ENCODE data around the gene OPTN. TPM values are rescaled to one million over a fixed set of nuclear protein-coding genes. Genes with fewer than 3 reads are reported as not detected.

The OPTN gene
- total RNA-seq, 4 donors from 2014 or later: 64.4 to 93.6 (median 79.6) TPM

DNA sequence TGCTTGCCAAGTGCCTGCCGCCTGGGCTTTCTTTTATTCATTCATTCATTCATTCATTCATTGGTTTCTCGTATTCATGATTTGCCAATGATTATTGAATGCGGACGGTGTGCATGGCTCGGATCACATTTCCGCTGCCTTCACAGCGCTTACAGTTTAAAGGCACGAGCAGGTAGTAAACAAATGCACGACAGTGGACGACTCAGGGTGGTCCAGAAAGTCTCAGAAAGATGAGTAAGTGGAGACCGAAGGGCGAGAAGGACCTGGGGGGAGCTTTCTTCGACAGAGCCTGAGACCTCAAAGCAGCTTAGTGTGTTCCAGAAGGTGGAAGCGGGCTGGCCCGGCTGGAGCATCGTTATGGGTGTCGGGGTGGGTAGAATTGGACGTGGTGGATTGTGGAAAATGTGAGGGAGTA, 61.9 kb downstream of the OPTN start:
- DNase-seq (ENCODE audit: extremely low spot score): no peak
- H3K27ac ChIP-seq (replicated peaks in 1 of 4): peak overlapping the region in 1 of 4 donors; percentile 22

GRCh38 chr10:13163859-13164258, 63.9 kb downstream of the OPTN start:
- H3K4me3 ChIP-seq: no peak overlapping the region
- TF ChIP-seq POLR2A (IDR thresholded peaks at IDR 0.05; ENCODE audit: low read depth) (no peak), POLR2AphosphoS5 (IDR thresholded peaks at IDR 0.05) (no peak), EP300 (IDR thresholded peaks at IDR 0.05) (no peak), CTCF (IDR thresholded peaks at IDR 0.05) (no peak)
- DNase-seq (ENCODE audit: extremely low spot score): no peak
- intact Hi-C loops (cut with DNase I): loop anchor here (5.0 kb wide), 2 partner anchors 138 to 273 kb away; partner anchors contain the start of gene PHYH
- no peaks in the 10 kb centered on the region for H3K9me3 ChIP-seq
- no peaks in the 10 kb centered on the region for H3K36me3 ChIP-seq
- H3K4me1 ChIP-seq: peaks cover 10 to 16% (median 15%) of the 10 kb centered on the region in 4 donors
- no peaks in the 10 kb centered on the region for H3K27me3 ChIP-seq
- no peak overlapping the region for H3K27ac ChIP-seq (replicated peaks in 1 of 4)
- 88% methylated on average over 3 of the region's 3 CpGs for WGBS

More for the DNA sequence above, 61.9 kb downstream of the OPTN start:
- WGBS: 3% methylated on average over 18 of the region's 18 CpGs
- Histone ChIP-seq H3K9me3 (no peaks in the 10 kb centered on the region), H3K4me1 (peaks cover 10 to 16% (median 15%) of the 10 kb centered on the region in 4 donors), H3K27me3 (no peaks in the 10 kb centered on the region), H3K4me3 (peak overlapping the region; percentile 47 to 56 (median 50)), H3K36me3 (no peaks in the 10 kb centered on the region)
- intact Hi-C loops (cut with DNase I): loop anchor here (5.0 kb wide), 2 partner anchors 140 to 275 kb away; partner anchors contain the start of gene PHYH
- TF ChIP-seq POLR2AphosphoS5 (IDR thresholded peaks at IDR 0.05) (no peak), POLR2A (IDR thresholded peaks at IDR 0.05; ENCODE audit: low read depth) (no peak), CTCF (IDR thresholded peaks at IDR 0.05) (no peak), EP300 (IDR thresholded peaks at IDR 0.05) (no peak)

- no peaks in the 10 kb centered on the region for H3K27me3 ChIP-seq
- peaks cover 10 to 16% (median 15%) of the 10 kb centered on the region in 4 donors for H3K4me1 ChIP-seq
- TF ChIP-seq CTCF (IDR thresholded peaks at IDR 0.05): no peak
- no peak for TF ChIP-seq EP300 (IDR thresholded peaks at IDR 0.05)
- TF ChIP-seq POLR2A (IDR thresholded peaks at IDR 0.05; ENCODE audit: low read depth): no peak
- TF ChIP-seq POLR2AphosphoS5 (IDR thresholded peaks at IDR 0.05): no peak
- no peaks in the 10 kb centered on the region for H3K9me3 ChIP-seq
- H3K36me3 ChIP-seq: no peaks in the 10 kb centered on the region
- no peak overlapping the region for H3K27ac ChIP-seq (replicated peaks in 1 of 4)
- no peak overlapping the region for H3K4me3 ChIP-seq
- intact Hi-C loops (cut with DNase I): no loop called here
- DNase-seq (ENCODE audit: extremely low spot score): no peak
These were observed 65.2 kb downstream of the OPTN start for GRCh38 chr10:13165177-13165576.

DNA sequence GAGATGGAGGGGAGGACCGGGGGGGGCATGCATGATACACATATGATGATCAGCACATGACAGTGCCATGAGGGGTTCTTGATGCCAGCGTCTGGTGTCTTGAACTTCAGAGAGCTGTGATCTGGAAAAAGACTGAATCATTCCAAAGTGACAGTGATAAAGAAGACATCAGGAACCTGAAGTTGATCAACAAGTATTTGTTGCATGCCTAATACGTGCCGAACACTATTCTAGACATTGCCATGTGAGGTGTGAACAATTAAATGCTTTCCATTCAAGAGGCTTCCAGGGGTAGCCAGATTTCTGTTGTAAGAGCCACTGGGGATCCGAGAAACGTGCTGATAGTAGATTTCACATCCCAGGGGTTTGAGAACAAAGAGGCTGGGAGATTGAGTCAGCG, 67.6 kb downstream of the OPTN start:
- TF ChIP-seq EP300 (IDR thresholded peaks at IDR 0.05) (no peak), POLR2AphosphoS5 (IDR thresholded peaks at IDR 0.05) (no peak), POLR2A (IDR thresholded peaks at IDR 0.05; ENCODE audit: low read depth) (no peak), CTCF (IDR thresholded peaks at IDR 0.05) (no peak)
- no peak overlapping the region for H3K4me3 ChIP-seq
- WGBS: 91% methylated on average over 7 of the region's 7 CpGs
- no peak for DNase-seq (ENCODE audit: extremely low spot score)
- no peaks in the 10 kb centered on the region for H3K27me3 ChIP-seq
- no peak overlapping the region for H3K27ac ChIP-seq (replicated peaks in 1 of 4)
- H3K4me1 ChIP-seq: no peaks in the 10 kb centered on the region
- H3K9me3 ChIP-seq: no peaks in the 10 kb centered on the region
- intact Hi-C loops (cut with DNase I): no loop called here
- no peaks in the 10 kb centered on the region for H3K36me3 ChIP-seq

- TF ChIP-seq EP300 (IDR thresholded peaks at IDR 0.05) (no peak), POLR2A (IDR thresholded peaks at IDR 0.05; ENCODE audit: low read depth) (no peak), CTCF (IDR thresholded peaks at IDR 0.05) (no peak), POLR2AphosphoS5 (IDR thresholded peaks at IDR 0.05) (no peak)
- Histone ChIP-seq H3K27ac (replicated peaks in 1 of 4) (no peak overlapping the region), H3K4me3 (no peak overlapping the region), H3K27me3 (no peaks in the 10 kb centered on the region), H3K4me1 (no peaks in the 10 kb centered on the region), H3K9me3 (no peaks in the 10 kb centered on the region), H3K36me3 (no peaks in the 10 kb centered on the region)
- DNase-seq (ENCODE audit: extremely low spot score): no peak
- intact Hi-C loops (cut with DNase I): no loop called here
- WGBS: 92% methylated on average over 6 of the region's 6 CpGs
These were observed 68.8 kb downstream of the OPTN start for GRCh38 chr10:13168781-13169180.

All from esophagus muscularis mucosa (tissue), 4 donors.